Thoracic aorta (tissue), 2 donors: ENCODE measurements around the gene SCD. TPM values are rescaled to one million over a fixed set of nuclear protein-coding genes. Genes with fewer than 3 reads are reported as not detected.

Source experiments
- ATAC-seq: fragments of 150-250 bp; one replicate; pipeline ENCODE4 v1.8.0; 2017; ENCODE audit warnings: low read depth; ENCODE audit not compliant: insufficient number of reproducible peaks, low FRiP score
- DNase-seq: peaks from one replicate; pipeline ENCODE4 v3.0.0-alpha.2; 2020; ENCODE audit warnings: low spot score
- H3K27ac ChIP-seq, 2 donors: fragments of 200-600 bp; sonication (generic); 1 replicate in 1 of 2; 2 replicates in 1 of 2; pipeline ENCODE4 v1.5.1; 2016; ENCODE audit warnings: mild to moderate bottlenecking in 2 of 2, moderate library complexity in 2 of 2
- H3K27me3 ChIP-seq: fragments of 200-600 bp; sonication (generic); replicated peaks from 2 replicates; pipeline ENCODE4 v1.6.0; 2016; ENCODE audit warnings: mild to moderate bottlenecking; ENCODE audit not compliant: insufficient read depth
- H3K36me3 ChIP-seq: fragments of 200-600 bp; sonication (generic); one replicate; pipeline ENCODE4 v1.5.1; 2016
- H3K4me1 ChIP-seq, 2 donors: fragments of 200-600 bp; sonication (generic); 1 replicate in 1 of 2; 2 replicates in 1 of 2; pipeline versions ENCODE4 v1.5.1 to v1.6.0; 2016; ENCODE audit warnings: low read depth in 2 of 2, mild to moderate bottlenecking in 1 of 2; ENCODE audit not compliant: control insufficient read depth in 1 of 2
- H3K4me3 ChIP-seq: fragments of 200-600 bp; sonication (generic); 2 replicates; pipeline ENCODE4 v1.5.1; 2016; ENCODE audit warnings: mild to moderate bottlenecking
- H3K9me3 ChIP-seq: fragments of 200-600 bp; sonication (generic); 2 replicates; pipeline ENCODE4 v1.5.1; 2016
- total RNA-seq, 2 donors: library from RNA; depleted of rRNA; stranded (reverse); fragments of >200 nt; gene quantifications; one replicate each; pipeline versions ENCODE4 v1.1.0 to v1.2.3, GENCODE V29; 2016
- TF ChIP-seq, protein P1 (sequence below): fragments of 200-600 bp; sonication (generic); IDR thresholded peaks from one replicate; pipeline ENCODE4 v1.5.1; 2019; ENCODE audit warnings: antibody characterized with exemption

SCD gene
- total RNA-seq, 2 donors from 2014 or later: 12.8 to 16.7 TPM

DNA sequence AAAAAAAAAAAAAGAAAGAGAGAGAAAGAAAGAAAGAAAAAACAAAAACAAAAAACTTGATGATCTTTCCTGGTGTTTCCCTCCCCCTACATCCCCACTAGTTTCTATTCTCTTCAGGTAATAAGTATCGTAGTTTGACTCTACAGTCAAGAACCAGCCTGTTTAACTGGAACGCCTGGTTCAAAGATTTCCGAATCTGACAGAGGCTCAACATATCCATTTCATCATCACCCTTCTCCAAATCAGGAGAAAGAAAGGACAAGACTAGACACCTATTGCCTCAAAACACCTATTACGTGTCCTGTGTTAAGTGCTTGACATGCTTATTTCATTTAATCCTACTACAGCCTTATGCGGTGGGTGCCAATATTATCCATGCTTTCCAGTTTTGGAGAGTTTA lies 40.2 kb upstream of the SCD start:
- ATAC-seq: no peak

DNA sequence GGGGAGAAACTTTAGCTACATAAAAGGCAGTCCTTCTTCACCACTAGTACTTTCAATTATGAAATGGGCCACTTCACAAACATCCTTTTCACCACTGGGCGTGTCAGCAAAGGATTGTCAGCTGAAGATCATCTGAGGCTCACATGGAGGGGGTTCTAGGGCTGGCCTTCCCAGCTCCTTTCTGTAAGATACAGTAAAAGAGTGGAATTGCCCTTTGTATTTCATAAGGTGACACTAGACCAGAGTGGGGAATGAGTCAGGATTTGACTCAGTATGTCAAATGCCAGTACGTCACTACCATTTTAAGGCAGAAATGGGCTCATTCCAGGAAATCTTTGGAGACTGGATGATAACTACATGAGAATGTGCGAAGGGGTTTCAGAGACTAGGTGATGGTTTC lies 39.3 kb upstream of the SCD start:
- DNase-seq (no peak), ATAC-seq (no peak)
- no peaks in the 10 kb centered on the region for H3K36me3 ChIP-seq
- H3K9me3 ChIP-seq: no peaks in the 10 kb centered on the region
- H3K4me3 ChIP-seq: no peak overlapping the region
- TF ChIP-seq, protein P1, sequence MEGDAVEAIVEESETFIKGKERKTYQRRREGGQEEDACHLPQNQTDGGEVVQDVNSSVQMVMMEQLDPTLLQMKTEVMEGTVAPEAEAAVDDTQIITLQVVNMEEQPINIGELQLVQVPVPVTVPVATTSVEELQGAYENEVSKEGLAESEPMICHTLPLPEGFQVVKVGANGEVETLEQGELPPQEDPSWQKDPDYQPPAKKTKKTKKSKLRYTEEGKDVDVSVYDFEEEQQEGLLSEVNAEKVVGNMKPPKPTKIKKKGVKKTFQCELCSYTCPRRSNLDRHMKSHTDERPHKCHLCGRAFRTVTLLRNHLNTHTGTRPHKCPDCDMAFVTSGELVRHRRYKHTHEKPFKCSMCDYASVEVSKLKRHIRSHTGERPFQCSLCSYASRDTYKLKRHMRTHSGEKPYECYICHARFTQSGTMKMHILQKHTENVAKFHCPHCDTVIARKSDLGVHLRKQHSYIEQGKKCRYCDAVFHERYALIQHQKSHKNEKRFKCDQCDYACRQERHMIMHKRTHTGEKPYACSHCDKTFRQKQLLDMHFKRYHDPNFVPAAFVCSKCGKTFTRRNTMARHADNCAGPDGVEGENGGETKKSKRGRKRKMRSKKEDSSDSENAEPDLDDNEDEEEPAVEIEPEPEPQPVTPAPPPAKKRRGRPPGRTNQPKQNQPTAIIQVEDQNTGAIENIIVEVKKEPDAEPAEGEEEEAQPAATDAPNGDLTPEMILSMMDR: no peak
- H3K27ac ChIP-seq: no peak overlapping the region
- no peaks in the 10 kb centered on the region for H3K27me3 ChIP-seq
- no peaks in the 10 kb centered on the region for H3K4me1 ChIP-seq

More for the DNA sequence above, 40.2 kb upstream of the SCD start:
- no peak overlapping the region for H3K4me3 ChIP-seq
- H3K36me3 ChIP-seq: no peaks in the 10 kb centered on the region
- TF ChIP-seq, protein P1: no peak
- H3K4me1 ChIP-seq: no peaks in the 10 kb centered on the region
- no peak overlapping the region for H3K27ac ChIP-seq
- H3K27me3 ChIP-seq: no peaks in the 10 kb centered on the region
- DNase-seq: no peak
- no peaks in the 10 kb centered on the region for H3K9me3 ChIP-seq

DNA sequence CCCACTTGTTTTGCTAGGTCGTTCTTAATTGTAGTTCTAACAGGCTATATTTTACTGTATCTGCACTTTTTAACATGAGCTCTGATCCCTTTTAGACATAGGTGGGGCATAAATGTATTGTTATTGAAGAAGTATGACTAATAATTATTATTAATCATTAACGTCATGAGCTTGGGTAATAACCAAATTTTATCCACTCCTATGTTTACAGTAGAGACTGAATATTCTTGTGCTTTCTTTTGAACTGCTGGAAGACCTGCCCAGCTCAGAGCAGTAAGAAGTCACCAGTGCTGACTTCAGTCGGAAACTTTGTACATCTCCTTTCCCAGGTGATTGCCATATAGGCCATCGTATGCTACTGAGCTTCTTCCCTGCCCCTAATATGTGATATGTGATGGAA lies 35.7 kb upstream of the SCD start:
- Histone ChIP-seq H3K36me3 (no peaks in the 10 kb centered on the region), H3K9me3 (no peaks in the 10 kb centered on the region), H3K27ac (no peak overlapping the region), H3K4me1 (no peaks in the 10 kb centered on the region), H3K27me3 (no peaks in the 10 kb centered on the region), H3K4me3 (no peak overlapping the region)
- TF ChIP-seq, protein P1: no peak
- ATAC-seq (no peak), DNase-seq (no peak)

DNA sequence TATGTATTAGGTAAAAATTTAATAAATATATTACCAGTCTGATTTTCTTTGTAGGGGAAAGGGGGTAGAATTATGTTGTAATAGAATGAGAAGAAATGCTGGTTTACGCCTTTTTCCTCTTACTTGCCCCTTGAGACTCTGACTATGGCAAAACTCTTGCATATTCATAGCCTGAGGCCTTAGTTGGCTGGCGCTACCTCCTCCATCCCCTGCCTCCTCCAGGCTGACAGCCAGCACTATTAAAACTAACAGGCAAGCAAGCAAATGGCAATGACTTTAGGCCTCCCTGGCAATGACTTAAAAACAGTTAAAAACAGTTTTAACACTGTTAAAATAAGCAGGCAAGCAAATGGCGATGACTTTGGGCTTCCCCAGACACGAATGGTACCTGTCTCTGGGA lies 31.4 kb upstream of the SCD start:
- TF ChIP-seq, protein P1: no peak
- Histone ChIP-seq H3K27me3 (no peaks in the 10 kb centered on the region), H3K4me1 (no peaks in the 10 kb centered on the region), H3K9me3 (no peaks in the 10 kb centered on the region), H3K27ac (no peak overlapping the region), H3K36me3 (no peaks in the 10 kb centered on the region), H3K4me3 (no peak overlapping the region)
- ATAC-seq: no peak
- DNase-seq: no peak

DNA sequence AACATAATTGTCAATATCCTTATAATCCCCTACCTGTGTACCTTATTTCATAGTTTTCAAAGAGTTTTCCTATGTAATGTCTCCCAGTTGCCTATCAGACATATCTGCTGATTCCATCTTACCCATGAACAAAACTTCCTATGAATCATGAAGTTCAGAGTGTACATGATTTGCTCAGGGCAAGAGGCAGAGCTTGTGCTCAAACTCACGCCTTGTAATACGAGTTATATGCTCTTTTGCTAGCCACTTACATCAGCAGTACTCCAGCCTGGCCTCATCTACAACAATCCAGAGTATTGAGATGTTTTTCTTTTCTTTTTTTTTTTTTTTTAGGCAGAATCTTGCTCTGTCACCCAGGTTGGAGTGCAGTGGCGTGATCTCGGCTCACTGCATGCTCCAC lies 28.8 kb upstream of the SCD start:
- no peak for DNase-seq
- TF ChIP-seq, protein P1: no peak
- Histone ChIP-seq H3K27me3 (no peaks in the 10 kb centered on the region), H3K4me3 (no peak overlapping the region), H3K36me3 (no peaks in the 10 kb centered on the region), H3K9me3 (no peaks in the 10 kb centered on the region), H3K27ac (no peak overlapping the region), H3K4me1 (no peaks in the 10 kb centered on the region)
- ATAC-seq: no peak
